ES-I3 (cell line): Measurements from ENCODE around the gene ZNF488.

ENCODE experiments used
- H3K36me3 ChIP-seq: 2 replicates; pipeline ENCODE4 v1.6.1; 2013; ENCODE audit warnings: mild to moderate bottlenecking, low read length, control low read depth, moderate library complexity; ENCODE audit not compliant: insufficient read depth
- H3K4me1 ChIP-seq: 2 replicates; pipeline ENCODE4 v1.6.1; 2013; ENCODE audit warnings: mild to moderate bottlenecking, control low read depth, low read length; ENCODE audit not compliant: insufficient read depth
- H3K9ac ChIP-seq: 2 replicates; pipeline ENCODE4 v1.6.1; 2013; ENCODE audit warnings: low read depth, mild to moderate bottlenecking, low read length, moderate library complexity
- H3K9me3 ChIP-seq: 2 replicates; pipeline ENCODE4 v1.6.1; 2013; ENCODE audit warnings: mild to moderate bottlenecking, low read length, moderate library complexity; ENCODE audit not compliant: control insufficient read depth, insufficient read depth

ZNF488 gene

GRCh38 chr10:47414752-47415519 lies 30.8 kb upstream of the ZNF488 start:
- Histone ChIP-seq H3K9me3 (no peaks in the 10 kb centered on the region), H3K4me1 (no peaks in the 10 kb centered on the region), H3K36me3 (no peaks in the 10 kb centered on the region), H3K9ac (no peak overlapping the region)

GRCh38 chr10:47414227-47414592 lies 30.1 kb upstream of the ZNF488 start:
- H3K9ac ChIP-seq, result no peak overlapping the region
- H3K36me3 ChIP-seq, result no peaks in the 10 kb centered on the region
- no peaks in the 10 kb centered on the region for H3K9me3 ChIP-seq
- H3K4me1 ChIP-seq, result no peaks in the 10 kb centered on the region

GRCh38 chr10:47413531-47414226 lies 29.6 kb upstream of the ZNF488 start:
- H3K36me3 ChIP-seq, result no peaks in the 10 kb centered on the region
- H3K9me3 ChIP-seq, result no peaks in the 10 kb centered on the region
- no peaks in the 10 kb centered on the region for H3K4me1 ChIP-seq
- no peak overlapping the region for H3K9ac ChIP-seq

GRCh38 chr10:47412869-47413268 lies 28.8 kb upstream of the ZNF488 start:
- no peaks in the 10 kb centered on the region for H3K4me1 ChIP-seq
- H3K36me3 ChIP-seq, result no peaks in the 10 kb centered on the region
- no peaks in the 10 kb centered on the region for H3K9me3 ChIP-seq
- H3K9ac ChIP-seq, result no peak overlapping the region

GRCh38 chr10:47412177-47412730 lies 28.2 kb upstream of the ZNF488 start:
- H3K36me3 ChIP-seq, result no peaks in the 10 kb centered on the region
- H3K9ac ChIP-seq, result no peak overlapping the region
- no peaks in the 10 kb centered on the region for H3K9me3 ChIP-seq
- peaks cover 3% of the 10 kb centered on the region; the same call in 1 of the 2 replicates for H3K4me1 ChIP-seq

- Histone ChIP-seq H3K9ac (no peak overlapping the region), H3K36me3 (no peaks in the 10 kb centered on the region), H3K4me1 (peaks cover 17% of the 10 kb centered on the region; the same call in 1 of the 2 replicates), H3K9me3 (no peaks in the 10 kb centered on the region)
These were observed 26.8 kb upstream of the ZNF488 start for GRCh38 chr10:47410862-47411261.

GRCh38 chr10:47410271-47410670 lies 26.2 kb upstream of the ZNF488 start:
- Histone ChIP-seq H3K4me1 (peaks cover 17% of the 10 kb centered on the region; the same call in 1 of the 2 replicates), H3K9ac (no peak overlapping the region), H3K36me3 (no peaks in the 10 kb centered on the region), H3K9me3 (no peaks in the 10 kb centered on the region)

- H3K9ac ChIP-seq, result no peak overlapping the region
- peaks cover 17% of the 10 kb centered on the region; the same call in 1 of the 2 replicates for H3K4me1 ChIP-seq
- no peaks in the 10 kb centered on the region for H3K36me3 ChIP-seq
- no peaks in the 10 kb centered on the region for H3K9me3 ChIP-seq
These were observed 25.8 kb upstream of the ZNF488 start for GRCh38 chr10:47409866-47410256.

GRCh38 chr10:47409171-47409865 lies 25.2 kb upstream of the ZNF488 start:
- Histone ChIP-seq H3K9ac (no peak overlapping the region), H3K9me3 (no peaks in the 10 kb centered on the region), H3K4me1 (peaks cover 20% of the 10 kb centered on the region; the same call in 1 of the 2 replicates), H3K36me3 (no peaks in the 10 kb centered on the region)

- Histone ChIP-seq H3K9me3 (no peaks in the 10 kb centered on the region), H3K36me3 (no peaks in the 10 kb centered on the region), H3K9ac (no peak overlapping the region), H3K4me1 (peaks cover 27% of the 10 kb centered on the region; the same call in 1 of the 2 replicates)
These were observed 24.5 kb upstream of the ZNF488 start for GRCh38 chr10:47408606-47409005.

GRCh38 chr10:47406870-47407691 lies 23.0 kb upstream of the ZNF488 start:
- peaks cover 41% of the 10 kb centered on the region for H3K4me1 ChIP-seq

GRCh38 chr10:47406548-47406869 lies 22.4 kb upstream of the ZNF488 start:
- Histone ChIP-seq H3K9me3 (no peaks in the 10 kb centered on the region), H3K4me1 (peaks cover 46% of the 10 kb centered on the region), H3K36me3 (no peaks in the 10 kb centered on the region), H3K9ac (no peak overlapping the region)

More at GRCh38 chr10:47406870-47407691, 23.0 kb upstream of the ZNF488 start:
- Histone ChIP-seq H3K9ac (no peak overlapping the region), H3K36me3 (no peaks in the 10 kb centered on the region), H3K9me3 (no peaks in the 10 kb centered on the region)

- no peak overlapping the region for H3K9ac ChIP-seq
- H3K9me3 ChIP-seq, result no peaks in the 10 kb centered on the region
- H3K36me3 ChIP-seq, result no peaks in the 10 kb centered on the region
- H3K4me1 ChIP-seq, result peaks cover 46% of the 10 kb centered on the region
These were observed 21.9 kb upstream of the ZNF488 start for GRCh38 chr10:47405857-47406547.
